Measurements from ENCODE around the gene SOX2.

SOX2 gene

GRCh38 chr3:181711325-181712135, at the start of gene SOX2:
TSS of gene SOX2 (plus strand) at chr3:181711925. CDS start at chr3:181712361, 436 bp downstream.
- DNase-seq (ENCODE audit: low spot score), result peak; percentile 94

- no peak for DNase-seq (ENCODE audit: low spot score)
These were observed 28.2 kb upstream of the SOX2 start for GRCh38 chr3:181683563-181683962.

- DNase-seq (ENCODE audit: low spot score), result no peak
These were observed 24.5 kb upstream of the SOX2 start for GRCh38 chr3:181687190-181687589.

- no peak for DNase-seq (ENCODE audit: low spot score)
These were observed 24.0 kb upstream of the SOX2 start for GRCh38 chr3:181687731-181688130.

- peak; percentile 60 for DNase-seq (ENCODE audit: low spot score)
These were observed 22.2 kb upstream of the SOX2 start for GRCh38 chr3:181689546-181689945.

GRCh38 chr3:181690769-181691168, 21.0 kb upstream of the SOX2 start:
- DNase-seq (ENCODE audit: low spot score), result no peak

- no peak for DNase-seq (ENCODE audit: low spot score)
These were observed 19.8 kb upstream of the SOX2 start for GRCh38 chr3:181691901-181692300.

- DNase-seq (ENCODE audit: low spot score), result no peak
These were observed 19.2 kb upstream of the SOX2 start for GRCh38 chr3:181692311-181693145.

- no peak for DNase-seq (ENCODE audit: low spot score)
These were observed 18.4 kb upstream of the SOX2 start for GRCh38 chr3:181693280-181693679.

GRCh38 chr3:181694805-181695660, 16.7 kb upstream of the SOX2 start:
- DNase-seq (ENCODE audit: low spot score), result no peak

GRCh38 chr3:181695661-181696491, 15.8 kb upstream of the SOX2 start:
- no peak for DNase-seq (ENCODE audit: low spot score)

GRCh38 chr3:181696626-181697230, 15.0 kb upstream of the SOX2 start:
- peak; percentile 43 for DNase-seq (ENCODE audit: low spot score)

GRCh38 chr3:181698263-181698954, 13.3 kb upstream of the SOX2 start:
- DNase-seq (ENCODE audit: low spot score), result peak; percentile 60

GRCh38 chr3:181699171-181699903, 12.4 kb upstream of the SOX2 start:
- peak; percentile 92 for DNase-seq (ENCODE audit: low spot score)

GRCh38 chr3:181700168-181701087, 11.3 kb upstream of the SOX2 start:
- DNase-seq (ENCODE audit: low spot score), result peak; percentile 92

GRCh38 chr3:181701096-181701495, 10.6 kb upstream of the SOX2 start:
- DNase-seq (ENCODE audit: low spot score), result peak; percentile 7

GRCh38 chr3:181703601-181704420, 7.9 kb upstream of the SOX2 start:
- no peak for DNase-seq (ENCODE audit: low spot score)

Measured in putamen (tissue), 1 donor.